GM21737 (cell line): ENCODE results near the gene CACNB2.
"Not testable (repeated sequence)": the region's sequence is repeated elsewhere in the genome, so short reads cannot be mapped to it uniquely, and the experiment has no call there.

Experiments
- ATAC-seq: cut with Tn5 transposase; IDR thresholded peaks from one replicate; pipeline ENCODE4 v1.9.1; 2021; ENCODE audit warnings: mild to moderate bottlenecking, moderate library complexity; ENCODE audit not compliant: unreplicated experiment

CACNB2 gene

DNA sequence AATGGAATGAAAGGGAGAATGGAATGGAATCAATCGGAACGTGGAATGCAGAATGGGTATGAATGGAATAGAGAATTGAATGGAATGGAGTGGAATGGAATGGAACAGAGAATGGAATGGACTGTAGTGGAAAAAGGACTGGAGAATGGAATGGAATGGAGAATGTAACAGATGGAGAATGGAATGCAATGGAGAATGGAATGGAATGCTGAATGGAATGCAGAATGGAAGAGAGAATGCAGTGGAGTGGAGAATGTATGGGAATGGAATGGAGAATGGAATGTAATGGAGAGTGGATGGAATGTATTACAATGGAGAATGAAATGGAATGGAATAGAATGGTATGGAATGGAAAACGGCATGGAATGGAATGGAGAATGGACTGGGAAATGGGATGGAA is 414.3 kb downstream of the CACNB2 start:
- no peak for ATAC-seq

- ATAC-seq, result no peak
Measured at GRCh38 chr10:18556522-18557147, 416.4 kb downstream of the CACNB2 start.

DNA sequence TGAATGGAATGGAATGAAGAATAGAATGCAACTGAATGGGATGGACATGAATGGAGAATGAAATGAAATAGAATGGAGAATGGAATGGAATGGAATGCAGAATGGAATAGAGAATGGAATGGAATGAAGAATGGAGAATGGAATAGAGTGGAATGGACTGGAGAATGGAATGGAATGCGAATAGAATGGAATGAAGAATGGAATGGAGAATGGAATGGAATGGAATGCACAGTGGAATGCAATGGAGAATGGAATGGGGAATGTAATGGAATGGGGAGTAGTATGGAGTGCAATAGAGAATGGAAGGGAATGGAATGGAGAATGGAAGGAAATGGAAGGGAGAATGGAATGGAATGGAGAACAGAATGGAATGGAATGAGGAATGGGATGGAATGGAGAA is 417.7 kb downstream of the CACNB2 start:
- ATAC-seq, result no peak

GRCh38 chr10:18561861-18562551 is 421.8 kb downstream of the CACNB2 start:
- no peak for ATAC-seq

- ATAC-seq, result no peak
Measured at GRCh38 chr10:18563003-18563726, 422.9 kb downstream of the CACNB2 start.

DNA sequence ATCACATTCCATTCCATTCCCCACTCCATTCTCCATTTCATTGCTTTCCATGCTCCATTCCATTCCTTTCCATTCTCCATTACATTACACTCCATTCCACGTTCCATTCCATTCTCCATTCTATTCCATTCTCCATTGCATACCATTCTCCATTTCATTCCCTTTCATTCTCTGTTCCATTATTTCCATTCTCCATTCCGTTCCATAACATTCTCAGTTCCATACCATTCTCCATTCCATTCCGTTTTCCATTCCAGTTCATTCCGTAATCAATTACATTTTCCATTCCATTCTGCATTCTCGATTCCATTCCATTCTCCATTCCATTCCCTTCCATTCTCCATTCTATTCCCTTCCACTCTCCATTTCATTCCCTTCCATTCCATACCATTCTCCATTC is 424.8 kb downstream of the CACNB2 start:
- no peak for ATAC-seq

DNA sequence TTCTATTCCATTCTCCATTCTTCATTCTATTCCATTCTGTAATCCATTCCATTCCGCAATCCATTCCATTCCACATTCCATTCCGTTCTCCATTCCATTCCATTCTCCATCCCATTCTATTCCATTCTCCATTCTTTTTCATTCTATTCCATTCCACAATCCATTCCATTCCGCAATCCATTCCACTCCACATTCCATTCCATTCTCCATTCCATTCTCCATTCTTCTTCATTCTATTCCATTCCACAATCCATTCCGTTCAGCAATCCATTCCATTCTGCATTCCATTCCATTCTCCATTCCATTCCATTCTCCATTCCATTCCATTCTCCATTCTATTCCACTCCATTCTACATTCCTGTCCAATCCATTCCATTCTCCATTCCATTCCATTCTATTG is 426.0 kb downstream of the CACNB2 start:
- no peak for ATAC-seq

GRCh38 chr10:18567343-18567856 is 427.2 kb downstream of the CACNB2 start:
- no peak for ATAC-seq

DNA sequence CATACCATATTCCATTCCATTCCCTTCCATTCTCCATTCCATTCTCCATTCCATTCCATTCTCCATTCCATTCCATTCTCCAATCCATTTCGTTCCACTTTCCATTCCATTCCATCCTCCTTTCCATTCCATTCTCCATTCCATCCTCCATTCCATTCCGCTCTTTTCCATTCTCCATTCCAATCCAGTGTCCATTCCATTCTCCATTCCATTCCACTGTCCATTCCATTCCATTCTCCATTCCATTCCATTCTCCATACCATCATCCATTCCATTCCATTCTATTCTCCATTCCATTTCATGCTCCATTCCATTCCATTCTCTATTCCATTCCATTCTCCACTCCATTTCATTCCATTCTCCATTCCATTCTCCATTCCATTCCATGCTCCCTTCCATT is 430.2 kb downstream of the CACNB2 start:
- ATAC-seq, result not testable (repeated sequence)

GRCh38 chr10:18571076-18571475 is 430.9 kb downstream of the CACNB2 start:
- no peak for ATAC-seq

DNA sequence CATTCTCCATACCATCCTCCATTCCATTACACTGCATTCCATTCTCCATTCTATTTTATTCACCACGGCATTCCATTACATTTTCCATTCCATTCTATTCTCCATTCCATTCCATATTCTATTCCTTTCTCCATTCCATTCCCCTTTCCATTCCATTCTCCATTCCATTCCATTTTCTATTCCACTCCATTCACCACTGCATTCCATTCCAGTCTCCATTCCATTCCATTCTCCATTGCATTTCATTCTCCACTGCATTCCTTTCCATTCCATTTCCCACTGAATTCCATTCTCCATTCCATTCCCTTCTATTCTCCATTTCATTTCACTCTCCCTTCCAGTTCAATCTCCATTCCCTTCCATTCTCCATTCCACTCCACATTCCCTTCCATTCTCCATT is 431.6 kb downstream of the CACNB2 start:
- ATAC-seq, result no peak

DNA sequence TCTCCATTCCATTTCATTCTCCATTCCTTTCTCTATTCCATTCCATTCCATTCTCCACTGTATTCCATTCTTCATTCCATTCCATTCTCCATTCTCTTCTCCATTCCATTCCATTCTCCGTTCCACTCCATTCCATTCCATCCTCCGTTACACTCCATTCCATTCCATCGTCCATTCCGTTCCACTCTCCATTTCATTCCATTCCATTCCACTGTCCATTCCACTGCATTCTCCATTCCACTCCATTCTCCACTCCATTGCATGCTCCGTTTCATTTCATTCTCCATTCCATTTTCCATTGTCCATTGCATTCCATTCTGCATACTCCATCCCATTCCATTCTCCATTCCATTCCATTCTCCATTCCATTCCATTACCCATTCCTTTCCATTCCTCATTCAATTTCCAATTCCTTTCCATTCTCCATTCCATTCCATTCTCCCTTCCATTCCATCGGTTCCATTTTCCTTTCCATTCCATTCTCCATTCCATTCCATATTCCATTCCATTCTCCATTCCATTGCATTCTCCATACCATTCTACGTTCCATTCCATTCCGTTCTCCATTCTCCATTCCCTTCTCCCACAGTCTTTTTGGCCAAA is 432.8 kb downstream of the CACNB2 start:
- ATAC-seq, result no peak

DNA sequence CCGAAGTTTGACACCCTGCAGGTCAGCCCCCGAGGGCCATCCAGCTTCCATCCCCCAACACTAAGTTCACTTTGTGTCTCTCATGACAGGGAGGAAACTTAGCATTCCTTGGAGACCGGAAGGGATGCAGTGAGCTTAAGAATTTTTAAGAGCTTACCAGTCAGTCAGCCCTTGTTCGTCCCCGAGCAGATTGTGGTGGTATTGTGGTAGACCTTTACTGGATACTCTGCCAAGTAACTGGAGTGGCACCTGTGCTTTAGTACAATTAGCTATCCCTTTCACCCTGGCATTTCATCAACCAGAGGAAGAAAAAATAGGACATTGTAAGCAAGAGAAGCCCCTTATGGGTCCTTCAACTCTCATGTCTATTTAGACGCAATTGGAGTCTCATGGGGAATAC is 436.4 kb downstream of the CACNB2 start:
- no peak for ATAC-seq

DNA sequence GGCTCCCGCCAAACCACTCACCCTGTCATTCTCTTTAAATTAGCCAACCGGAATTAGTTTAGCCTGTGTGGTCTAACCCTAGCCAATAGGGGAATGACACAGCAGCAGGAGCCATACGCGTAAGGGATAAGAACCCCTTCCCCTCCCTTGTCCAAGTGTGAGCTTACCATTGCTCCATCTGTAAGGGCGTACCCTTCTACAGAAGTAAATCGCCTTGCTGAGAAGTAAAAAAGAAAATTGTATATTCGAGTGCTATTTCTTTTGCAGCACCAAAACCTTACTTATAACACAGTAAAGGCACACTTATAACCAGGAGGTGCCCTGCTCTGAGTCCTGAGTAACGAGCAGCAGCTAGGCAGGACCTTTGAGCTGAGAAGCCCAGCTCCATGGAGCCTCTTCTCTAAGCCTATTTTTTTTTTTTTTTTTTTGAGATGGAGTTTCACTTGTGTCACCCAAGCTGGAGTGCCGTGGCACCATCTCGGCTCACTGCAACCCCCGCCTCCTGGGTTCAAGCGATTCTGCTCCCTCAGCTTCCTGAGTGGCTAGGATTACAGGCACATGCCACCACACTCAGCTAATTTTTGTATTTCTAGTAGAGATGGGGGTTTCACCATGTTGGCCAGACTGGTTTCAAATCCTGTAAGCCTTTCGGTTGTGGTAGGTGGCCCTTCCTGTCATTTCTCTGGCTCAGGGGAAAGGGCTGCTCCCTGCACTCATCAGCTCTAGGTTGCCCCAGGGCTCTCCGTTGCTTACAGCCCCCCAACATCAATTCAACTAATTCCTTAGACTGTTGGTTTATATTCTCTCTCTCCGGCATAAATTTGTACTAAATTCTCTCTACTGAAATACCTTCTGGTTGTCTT is 437.8 kb downstream of the CACNB2 start:
- no peak for ATAC-seq

GRCh38 chr10:18582803-18583202 is 442.6 kb downstream of the CACNB2 start:
- no peak for ATAC-seq

DNA sequence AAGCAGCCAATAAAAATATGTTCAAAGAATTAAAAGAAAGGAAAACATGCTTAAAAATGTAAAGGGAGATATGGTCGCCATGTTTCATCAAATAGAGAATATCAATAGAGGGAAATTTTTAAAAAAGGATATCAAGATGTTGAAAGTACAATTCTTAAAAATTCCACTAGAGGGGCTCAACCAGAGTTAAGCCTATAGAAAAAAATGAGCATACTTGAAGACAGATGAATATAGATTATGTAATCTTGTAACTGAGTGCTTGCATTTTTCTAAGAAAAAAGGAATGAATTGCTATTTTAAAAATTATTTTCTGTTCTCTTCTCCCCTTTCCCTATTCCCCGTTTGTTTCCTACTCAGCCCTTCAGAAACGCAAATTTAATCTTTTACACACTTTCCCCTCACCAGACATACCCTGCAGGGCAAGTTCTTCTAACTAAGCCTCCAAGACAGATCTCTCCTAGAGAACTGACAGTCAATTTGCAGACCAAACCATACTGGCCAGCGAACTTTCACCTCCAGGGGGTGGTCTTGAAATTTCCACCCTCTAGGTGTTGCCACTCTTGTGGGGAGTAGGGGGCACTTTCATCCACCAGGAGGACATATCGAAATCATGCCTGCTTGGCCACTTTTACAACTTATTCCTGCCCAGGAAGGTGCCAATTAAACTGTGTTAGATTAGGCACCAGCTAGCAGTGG is 443.5 kb downstream of the CACNB2 start:
- ATAC-seq, result no peak

- not testable (repeated sequence) for ATAC-seq
Measured at GRCh38 chr10:18586637-18587036, 446.4 kb downstream of the CACNB2 start.

DNA sequence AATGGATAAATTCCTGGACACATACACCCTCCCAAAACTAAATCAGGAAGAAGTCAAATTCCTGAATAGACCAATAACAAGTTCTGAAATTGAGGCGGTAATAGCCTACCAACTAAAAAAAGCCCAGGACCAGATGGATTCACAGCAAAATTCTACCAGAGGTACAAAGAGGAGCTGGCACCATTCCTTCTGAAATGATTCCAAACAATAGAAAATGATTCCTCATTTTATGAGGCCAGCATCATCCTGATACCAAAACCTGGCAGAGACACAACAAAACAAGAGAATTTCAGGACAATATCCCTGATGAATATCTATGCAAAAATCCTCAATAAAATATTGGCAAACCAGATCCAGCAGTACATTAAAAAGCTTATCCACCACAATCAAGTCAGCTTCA is 450.9 kb downstream of the CACNB2 start:
- ATAC-seq, result not testable (repeated sequence)
